ENCODE results near the gene UBR4. TPM values are rescaled to one million over a fixed set of nuclear protein-coding genes. Genes with fewer than 3 reads are reported as not detected.
A peak's percentile ranks its signal among the peaks of the same experiment; 100 is the strongest.

UBR4 gene
- total RNA-seq, 2 experiments from 2014 or later, result 109 to 110 TPM

DNA sequence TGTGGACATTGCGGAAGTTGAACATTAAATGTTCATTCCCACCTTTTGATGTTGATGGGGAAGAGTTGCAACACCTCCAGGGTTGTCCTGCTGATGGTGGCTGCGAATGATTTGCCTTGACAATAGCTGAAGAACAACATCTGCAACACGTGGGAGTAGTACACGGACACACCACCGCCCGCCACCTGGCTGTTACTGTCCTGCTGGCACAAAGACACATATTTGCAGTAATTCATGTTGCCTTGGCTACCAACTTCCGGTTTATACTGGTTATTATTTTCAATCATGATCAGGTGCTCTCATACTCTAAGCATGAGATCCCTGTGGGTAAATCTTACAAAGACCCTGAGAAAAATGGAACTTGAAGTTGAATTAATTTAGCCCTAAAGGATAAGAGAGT, 55.2 kb downstream of the UBR4 start:
- H3K36me3 Mint-ChIP-seq, result peaks cover 27% of the 10 kb centered on the region

DNA sequence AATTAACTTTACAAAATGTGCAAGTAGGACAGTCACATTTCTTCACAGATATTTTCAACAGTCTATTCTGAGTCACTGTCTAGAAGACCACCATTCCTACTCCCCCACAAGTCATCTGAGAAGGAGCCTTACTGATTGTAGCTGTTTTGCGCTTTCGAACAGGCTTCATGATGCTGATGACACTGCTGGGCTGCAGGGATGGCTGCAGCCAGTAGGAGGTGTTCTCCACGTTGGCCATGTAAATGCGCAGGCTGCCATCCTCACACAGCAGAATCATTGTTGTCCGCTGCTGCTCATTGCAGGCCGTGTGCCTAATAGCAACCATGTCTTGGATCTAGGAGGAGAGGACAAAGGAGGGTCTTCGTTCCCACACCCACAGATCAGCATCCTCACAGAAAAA, 56.9 kb downstream of the UBR4 start:
- H3K9me3 Mint-ChIP-seq, result no peaks in the 10 kb centered on the region

More for the DNA sequence above, 55.2 kb downstream of the UBR4 start:
- no peak for DNase-seq
- no peaks in the 10 kb centered on the region for H3K27me3 Mint-ChIP-seq
- no peak overlapping the region for H3K27ac Mint-ChIP-seq
- no peaks in the 10 kb centered on the region for H3K9me3 Mint-ChIP-seq
- no peak overlapping the region for H3K4me3 Mint-ChIP-seq
- H3K4me1 Mint-ChIP-seq, result no peaks in the 10 kb centered on the region

DNA sequence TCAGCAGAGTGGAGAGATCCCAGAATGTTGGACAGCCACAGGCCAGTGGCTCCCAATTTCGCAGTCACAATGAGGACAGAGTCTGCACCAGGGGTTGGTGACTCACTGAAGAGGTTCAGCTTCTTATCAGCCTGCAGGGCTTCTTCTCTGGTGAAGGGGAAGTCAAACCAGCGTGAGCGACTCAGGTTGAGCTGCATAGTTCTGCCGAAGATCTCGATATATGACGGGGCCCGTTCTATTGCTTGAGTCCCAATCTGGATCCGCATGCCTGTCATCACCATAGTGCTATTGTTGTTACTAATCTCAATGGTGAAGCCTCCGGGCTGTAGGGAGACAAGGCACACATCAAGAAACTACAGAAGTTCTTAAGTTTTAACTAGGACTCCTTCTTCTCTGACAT, 58.5 kb downstream of the UBR4 start:
- Mint-ChIP-seq H3K36me3 (peaks cover 35% of the 10 kb centered on the region), H3K4me1 (no peaks in the 10 kb centered on the region)

More for the DNA sequence above, 56.9 kb downstream of the UBR4 start:
- peaks cover 27% of the 10 kb centered on the region for H3K36me3 Mint-ChIP-seq
- no peak overlapping the region for H3K4me3 Mint-ChIP-seq
- no peaks in the 10 kb centered on the region for H3K27me3 Mint-ChIP-seq
- H3K27ac Mint-ChIP-seq, result no peak overlapping the region
- DNase-seq, result no peak
- no peaks in the 10 kb centered on the region for H3K4me1 Mint-ChIP-seq

DNA sequence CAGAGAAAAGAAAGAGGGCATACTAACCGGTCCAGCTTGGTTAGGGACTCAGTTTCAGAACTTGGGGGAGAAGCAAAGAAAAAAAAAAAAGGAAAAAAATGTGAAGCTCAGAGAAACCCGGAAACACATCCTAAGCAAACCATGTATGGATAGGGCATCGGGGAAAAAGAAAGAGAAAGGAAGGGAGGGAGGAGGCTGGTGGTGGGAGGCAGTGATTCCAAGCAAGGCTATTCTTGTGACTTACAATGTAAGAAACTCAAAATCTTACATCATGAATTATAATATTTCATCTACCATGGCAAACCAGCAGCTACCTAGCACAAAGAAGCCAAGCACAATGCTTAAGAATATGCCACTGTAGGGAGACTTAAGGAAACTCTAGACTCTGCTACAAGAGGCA, 60.3 kb downstream of the UBR4 start:
- H3K27me3 Mint-ChIP-seq, result no peaks in the 10 kb centered on the region
- H3K9me3 Mint-ChIP-seq, result no peaks in the 10 kb centered on the region
- no peak for DNase-seq
- peaks cover 31% of the 10 kb centered on the region for H3K36me3 Mint-ChIP-seq
- no peaks in the 10 kb centered on the region for H3K4me1 Mint-ChIP-seq
- no peak overlapping the region for H3K27ac Mint-ChIP-seq
- no peak overlapping the region for H3K4me3 Mint-ChIP-seq

More for the DNA sequence above, 58.5 kb downstream of the UBR4 start:
- DNase-seq, result no peak
- no peaks in the 10 kb centered on the region for H3K27me3 Mint-ChIP-seq
- no peaks in the 10 kb centered on the region for H3K9me3 Mint-ChIP-seq
- no peak overlapping the region for H3K4me3 Mint-ChIP-seq
- H3K27ac Mint-ChIP-seq, result peak overlapping the region; percentile 8

DNA sequence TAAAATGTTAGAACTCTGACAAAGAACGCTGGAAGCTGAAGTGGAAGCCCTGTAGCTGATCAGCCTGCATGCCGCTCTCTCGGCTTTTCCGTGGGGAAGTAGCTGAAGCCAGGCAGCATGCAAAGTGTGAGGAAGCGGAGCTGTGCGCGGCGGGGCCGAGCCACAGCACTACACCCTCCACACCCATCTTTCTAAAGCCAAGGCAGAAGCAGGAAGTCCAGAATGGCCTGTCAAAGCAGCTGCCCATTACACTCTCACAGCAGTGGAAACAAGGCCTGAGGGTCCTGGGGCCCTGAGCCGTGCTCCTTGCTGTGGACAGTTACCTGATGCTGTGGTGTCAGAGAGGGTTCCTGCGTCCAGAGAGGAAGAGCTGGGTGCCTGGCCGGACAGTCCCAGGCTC, 69.6 kb downstream of the UBR4 start:
- Mint-ChIP-seq H3K4me1 (no peaks in the 10 kb centered on the region), H3K27me3 (no peaks in the 10 kb centered on the region), H3K9me3 (no peaks in the 10 kb centered on the region), H3K27ac (no peak overlapping the region), H3K4me3 (no peak overlapping the region), H3K36me3 (peaks cover 44% of the 10 kb centered on the region)
- no peak for DNase-seq

DNA sequence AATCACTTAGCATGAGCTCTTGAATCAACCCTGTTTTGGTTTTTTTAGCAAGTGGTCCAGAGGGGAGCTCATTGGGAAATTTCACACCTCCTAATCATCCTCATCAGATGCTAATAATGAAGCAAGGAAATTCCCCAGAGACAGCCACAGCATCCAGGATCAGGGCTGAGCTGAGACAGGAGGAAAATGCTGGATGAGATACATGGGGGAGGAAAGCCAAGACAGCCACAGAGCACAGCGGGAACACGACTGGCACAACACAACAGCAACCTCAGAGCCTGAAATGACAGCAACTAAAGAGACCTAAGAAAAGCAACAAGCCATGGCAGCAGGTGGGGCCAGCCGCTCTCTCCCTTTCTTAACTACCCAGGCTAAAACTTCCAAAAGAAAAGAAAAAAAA, 70.4 kb downstream of the UBR4 start:
- H3K27me3 Mint-ChIP-seq, result no peaks in the 10 kb centered on the region
- no peak overlapping the region for H3K27ac Mint-ChIP-seq
- peaks cover 50% of the 10 kb centered on the region for H3K36me3 Mint-ChIP-seq
- H3K4me3 Mint-ChIP-seq, result no peak overlapping the region
- no peaks in the 10 kb centered on the region for H3K4me1 Mint-ChIP-seq
- peaks cover under 1% of the 10 kb centered on the region for H3K9me3 Mint-ChIP-seq
- DNase-seq, result no peak

DNA sequence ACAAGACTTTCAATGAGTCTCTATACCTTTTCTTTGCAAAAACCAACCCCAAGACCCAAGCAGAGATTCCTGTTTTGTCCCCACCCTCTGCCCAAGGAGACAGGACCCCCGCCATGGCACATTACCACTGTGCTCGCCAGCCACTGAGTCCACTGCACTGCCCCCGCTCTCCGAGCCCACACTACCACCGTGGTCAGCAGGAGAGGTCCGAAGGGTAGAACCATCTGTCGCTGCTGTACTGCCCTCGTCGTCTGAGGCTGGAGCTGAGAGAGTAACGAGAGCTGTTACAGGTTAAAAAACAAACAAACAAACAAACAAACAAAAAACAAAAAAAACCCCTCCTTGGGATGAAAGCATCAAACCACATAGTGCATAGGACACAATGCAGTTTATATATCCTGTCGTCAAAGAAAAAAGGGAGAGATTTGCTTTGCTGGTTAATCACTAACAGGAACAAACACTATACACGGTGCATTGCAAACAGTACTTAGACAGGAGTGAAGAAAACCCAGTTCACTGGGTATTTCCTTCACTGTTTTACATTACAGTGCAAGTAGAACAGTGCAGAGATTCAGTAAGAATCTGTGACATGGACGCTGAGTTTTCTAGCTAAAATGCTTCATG, 71.0 kb downstream of the UBR4 start:
- H3K4me3 Mint-ChIP-seq, result no peak overlapping the region
- no peaks in the 10 kb centered on the region for H3K4me1 Mint-ChIP-seq
- H3K27ac Mint-ChIP-seq, result no peak overlapping the region
- peaks cover 56% of the 10 kb centered on the region for H3K36me3 Mint-ChIP-seq
- H3K9me3 Mint-ChIP-seq, result peaks cover 6% of the 10 kb centered on the region
- no peak for DNase-seq
- no peaks in the 10 kb centered on the region for H3K27me3 Mint-ChIP-seq

DNA sequence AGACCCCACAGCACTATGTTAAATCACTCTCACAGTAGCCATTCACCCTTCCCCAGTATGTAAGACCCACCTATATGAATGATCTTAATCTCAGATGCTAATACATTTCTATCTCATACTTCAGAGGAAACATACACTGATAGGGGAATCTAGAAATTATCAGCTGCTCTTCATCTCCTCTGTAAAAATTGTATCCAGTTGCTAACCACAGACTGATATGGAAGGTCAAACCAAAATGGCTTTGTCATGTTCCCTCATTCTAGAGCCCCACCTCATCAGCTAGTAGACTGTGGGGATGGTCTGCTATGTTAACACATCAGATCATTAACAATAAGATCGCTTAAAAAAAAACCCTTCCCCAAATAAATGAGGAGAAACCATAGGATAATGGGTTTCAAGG, 71.7 kb downstream of the UBR4 start:
- Mint-ChIP-seq H3K36me3 (peaks cover 61% of the 10 kb centered on the region), H3K4me3 (no peak overlapping the region), H3K9me3 (peaks cover 6% of the 10 kb centered on the region), H3K27me3 (no peaks in the 10 kb centered on the region), H3K4me1 (no peaks in the 10 kb centered on the region), H3K27ac (no peak overlapping the region)
- DNase-seq, result no peak

DNA sequence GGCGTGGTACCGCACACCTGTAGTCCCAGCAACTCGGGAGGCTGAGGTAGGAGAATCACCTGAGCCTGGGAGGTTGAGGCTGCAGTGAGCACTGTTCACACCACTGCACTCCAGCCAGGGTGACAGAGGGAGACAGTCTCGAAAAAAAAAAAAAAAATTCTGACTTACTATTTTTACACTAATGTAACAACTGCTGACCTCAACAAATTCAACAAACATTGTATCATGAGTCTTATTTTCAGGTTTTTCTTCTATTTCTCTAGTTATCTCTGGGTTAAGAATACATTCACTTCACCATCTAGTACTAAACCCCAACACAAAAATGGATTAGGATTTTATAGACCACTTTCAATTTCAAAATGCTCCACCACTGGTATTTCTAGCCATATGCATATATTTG, 72.9 kb downstream of the UBR4 start:
- H3K9me3 Mint-ChIP-seq, result peaks cover 8% of the 10 kb centered on the region
- H3K27ac Mint-ChIP-seq, result no peak overlapping the region
- H3K4me3 Mint-ChIP-seq, result no peak overlapping the region
- DNase-seq, result no peak
- H3K36me3 Mint-ChIP-seq, result peaks cover 68% of the 10 kb centered on the region
- no peaks in the 10 kb centered on the region for H3K4me1 Mint-ChIP-seq
- no peaks in the 10 kb centered on the region for H3K27me3 Mint-ChIP-seq

DNA sequence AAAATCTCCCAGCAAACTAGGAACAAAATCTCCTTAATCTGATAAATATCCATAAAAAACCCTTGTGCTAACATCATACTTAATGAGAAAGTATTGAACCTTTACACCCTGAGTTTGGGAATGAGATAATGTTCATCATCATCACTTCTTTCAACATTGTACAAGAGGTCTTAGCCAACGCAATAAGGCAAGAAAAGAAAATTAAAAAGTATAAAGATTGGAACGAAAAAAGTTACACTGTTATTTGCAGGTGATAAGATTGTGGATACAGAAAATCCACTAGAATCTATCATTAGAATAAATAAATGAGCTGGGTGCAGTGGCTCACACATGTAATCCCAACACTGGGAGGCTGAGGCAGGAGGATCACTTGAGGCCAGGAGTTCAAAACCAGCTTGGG, 76.7 kb downstream of the UBR4 start:
- peaks cover 69% of the 10 kb centered on the region for H3K36me3 Mint-ChIP-seq
- H3K27ac Mint-ChIP-seq, result no peak overlapping the region
- H3K4me3 Mint-ChIP-seq, result no peak overlapping the region
- no peaks in the 10 kb centered on the region for H3K27me3 Mint-ChIP-seq
- H3K4me1 Mint-ChIP-seq, result no peaks in the 10 kb centered on the region
- peaks cover 8% of the 10 kb centered on the region for H3K9me3 Mint-ChIP-seq
- DNase-seq, result no peak

DNA sequence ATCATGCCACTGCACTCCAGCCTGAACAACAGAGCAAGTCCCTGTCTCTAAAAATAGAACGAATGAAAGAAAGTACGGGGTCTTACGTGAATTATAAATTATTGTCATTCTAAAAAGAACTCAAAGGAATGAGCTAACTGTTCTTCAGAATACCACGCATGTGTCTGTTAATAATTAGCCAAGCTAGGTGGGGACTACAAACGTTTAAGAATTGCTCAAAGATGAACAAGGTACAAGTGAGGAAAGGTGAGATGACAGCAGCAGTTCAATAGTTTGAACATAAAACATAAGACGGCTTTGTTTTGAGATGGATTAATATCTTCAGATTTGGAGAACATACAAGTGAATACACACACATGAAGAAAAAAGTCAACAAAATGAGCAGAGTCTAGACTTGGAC, 79.6 kb downstream of the UBR4 start:
- no peaks in the 10 kb centered on the region for H3K27me3 Mint-ChIP-seq
- H3K4me3 Mint-ChIP-seq, result no peak overlapping the region
- peaks cover 4% of the 10 kb centered on the region for H3K4me1 Mint-ChIP-seq
- no peak for DNase-seq
- H3K9me3 Mint-ChIP-seq, result peaks cover 8% of the 10 kb centered on the region
- H3K27ac Mint-ChIP-seq, result no peak overlapping the region
- peaks cover 60% of the 10 kb centered on the region for H3K36me3 Mint-ChIP-seq

DNA sequence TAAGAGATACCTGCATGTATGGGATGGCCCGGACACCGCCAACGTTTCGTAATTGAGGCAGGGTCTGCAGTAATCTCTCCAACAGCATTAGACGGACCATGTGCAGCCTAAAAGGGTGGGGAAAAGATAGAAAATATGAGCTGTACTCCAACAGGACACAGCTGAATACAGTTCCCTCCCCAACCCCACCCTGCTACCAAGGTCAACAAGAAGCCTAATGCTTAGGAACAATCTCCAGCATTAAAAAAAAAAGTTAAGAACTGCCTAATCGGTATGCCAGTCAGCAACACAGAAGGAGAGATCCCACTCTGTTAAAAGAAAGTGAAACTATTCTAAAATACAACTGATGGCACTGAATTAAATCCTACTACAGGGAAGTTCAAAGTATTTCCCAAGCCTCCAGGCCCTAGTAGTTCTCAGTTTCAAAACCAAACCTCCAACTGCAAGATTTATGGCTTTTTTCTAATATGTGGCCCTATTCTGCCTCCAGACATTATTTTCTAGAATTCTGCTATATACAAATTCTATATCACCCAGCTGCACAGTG, 81.0 kb downstream of the UBR4 start:
- no peak for DNase-seq
- Mint-ChIP-seq H3K9me3 (peaks cover 2% of the 10 kb centered on the region), H3K4me3 (no peak overlapping the region), H3K4me1 (peaks cover 19% of the 10 kb centered on the region), H3K27ac (no peak overlapping the region), H3K27me3 (no peaks in the 10 kb centered on the region), H3K36me3 (peaks cover 55% of the 10 kb centered on the region)

DNA sequence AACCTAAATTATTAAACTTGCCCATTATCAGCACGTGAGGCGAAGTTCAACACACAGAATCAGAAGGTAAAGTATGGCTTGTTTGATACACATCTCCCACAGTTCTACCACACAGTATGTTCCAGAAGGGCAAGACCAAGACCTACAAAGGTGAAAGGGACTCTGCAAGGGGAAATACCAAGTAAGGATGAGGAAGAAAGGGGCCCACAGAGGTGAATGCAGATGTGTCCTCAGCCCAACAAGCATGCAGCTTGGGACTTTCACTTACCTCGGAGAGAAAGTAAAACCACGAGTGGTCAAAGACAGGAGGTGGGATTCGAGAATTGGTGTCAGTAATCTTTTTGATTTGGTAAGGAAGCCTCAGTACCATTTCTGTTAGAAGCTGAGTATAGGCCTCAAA, 85.8 kb downstream of the UBR4 start:
- Mint-ChIP-seq H3K4me1 (peaks cover 21% of the 10 kb centered on the region), H3K9me3 (no peaks in the 10 kb centered on the region), H3K36me3 (peaks cover 48% of the 10 kb centered on the region), H3K27me3 (no peaks in the 10 kb centered on the region), H3K4me3 (no peak overlapping the region), H3K27ac (peak overlapping the region; percentile 65)
- peak; percentile 11 for DNase-seq

DNA sequence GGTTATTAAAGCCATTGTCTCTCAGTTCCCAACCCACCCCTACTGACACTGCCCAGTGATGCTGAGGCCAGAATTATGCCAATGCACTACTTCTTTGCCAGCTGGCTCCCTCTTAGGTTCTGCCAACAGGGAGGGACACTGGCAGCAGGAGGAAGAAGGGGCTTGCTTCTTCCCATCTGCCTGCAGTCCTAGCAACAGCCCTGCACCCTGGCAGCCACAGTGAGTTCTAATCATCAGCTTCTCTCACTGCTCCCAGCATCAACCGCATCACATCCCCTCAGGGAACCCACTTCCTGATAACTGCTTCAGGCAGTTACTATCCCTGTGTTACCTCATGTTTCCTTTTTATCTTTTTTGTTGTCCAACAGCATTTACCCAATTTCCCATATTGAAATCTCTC, 86.2 kb downstream of the UBR4 start:
- Mint-ChIP-seq H3K27me3 (no peaks in the 10 kb centered on the region), H3K4me3 (no peak overlapping the region), H3K36me3 (peaks cover 52% of the 10 kb centered on the region), H3K9me3 (no peaks in the 10 kb centered on the region), H3K4me1 (peaks cover 21% of the 10 kb centered on the region), H3K27ac (peak overlapping the region; percentile 65)
- DNase-seq, result no peak

DNA sequence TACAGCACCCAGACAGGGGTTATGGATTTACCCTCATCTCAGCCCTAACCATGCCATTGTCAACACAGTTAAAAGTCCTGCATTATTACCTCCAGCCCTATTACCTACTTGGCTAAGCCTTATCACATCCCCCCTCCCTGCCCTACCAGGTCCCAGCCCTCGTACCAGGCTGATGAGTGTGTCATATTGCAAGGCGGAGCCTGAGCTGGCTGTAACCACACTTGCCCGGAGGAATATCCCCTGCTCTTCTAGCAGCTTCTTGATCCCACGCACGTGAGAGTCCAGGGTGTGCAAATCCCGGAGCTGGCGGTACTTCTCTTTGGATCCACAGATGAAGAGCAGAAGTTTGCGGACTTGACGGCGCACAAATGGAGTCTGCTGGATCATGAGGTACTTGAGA, 87.4 kb downstream of the UBR4 start:
- H3K27me3 Mint-ChIP-seq, result no peaks in the 10 kb centered on the region
- H3K9me3 Mint-ChIP-seq, result no peaks in the 10 kb centered on the region
- peaks cover 21% of the 10 kb centered on the region for H3K4me1 Mint-ChIP-seq
- H3K36me3 Mint-ChIP-seq, result peaks cover 54% of the 10 kb centered on the region
- no peak overlapping the region for H3K4me3 Mint-ChIP-seq
- no peak for DNase-seq
- H3K27ac Mint-ChIP-seq, result no peak overlapping the region

DNA sequence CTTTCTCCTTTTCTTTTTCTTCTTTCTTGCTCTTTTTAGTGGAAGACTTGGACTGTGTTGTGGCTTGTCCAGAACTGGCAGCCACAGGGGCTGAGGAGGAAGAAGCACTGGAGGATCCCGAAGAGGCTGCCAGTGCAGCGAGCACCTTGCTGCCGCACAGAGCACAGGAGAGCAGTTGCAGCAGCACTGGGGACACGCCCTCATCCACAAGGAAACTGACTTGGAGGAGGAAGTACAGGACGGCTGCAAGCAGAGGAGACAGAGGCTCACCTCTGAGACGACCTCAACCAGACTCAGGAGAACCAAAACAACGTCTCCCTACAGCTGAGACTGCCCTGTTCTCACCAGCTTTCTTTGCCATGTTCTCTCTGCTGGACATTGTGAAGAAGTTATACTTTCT, 88.9 kb downstream of the UBR4 start:
- H3K9me3 Mint-ChIP-seq, result no peaks in the 10 kb centered on the region
- no peak overlapping the region for H3K27ac Mint-ChIP-seq
- DNase-seq, result no peak
- peaks cover 18% of the 10 kb centered on the region for H3K4me1 Mint-ChIP-seq
- H3K36me3 Mint-ChIP-seq, result peaks cover 45% of the 10 kb centered on the region
- H3K4me3 Mint-ChIP-seq, result no peak overlapping the region
- no peaks in the 10 kb centered on the region for H3K27me3 Mint-ChIP-seq

Measured in activated naive CD8-positive, alpha-beta T cell treated with anti-CD3 and anti-CD28 coated beads for 36 hours (primary cell).